HCT116 (cell line): ENCODE results near the gene TM4SF20. TPM values are rescaled to one million over a fixed set of nuclear protein-coding genes. Genes with fewer than 3 reads are reported as not detected.

Experiments
- ATAC-seq: fragments of 200-7000 bp; cut with Tn5 transposase; 2 replicates; pipeline ENCODE4 v1.9.1; 2020; ENCODE audit warnings: mild to moderate bottlenecking, moderate library complexity
- BruUV-seq: library from RNA; stranded (reverse); fragments of 400-500 nt; replicated peaks from 2 replicates; lab custom pipeline; 2021; lab: Mats Ljungman, UMichigan
- CTCF ChIA-PET: fragments of 300-600 bp; sonication (Branson Sonifier 250); formaldehyde crosslinking; loops from one replicate; lab custom pipeline; 2021; ENCODE audit warnings: antibody characterized with exemption; lab: Charles Lee
- POLR2A ChIA-PET: fragments of 300-600, 350-600 bp; sonication (Branson Sonifier 250); formaldehyde crosslinking; loops from one replicate; lab custom pipeline; 2021; ENCODE audit warnings: antibody characterized with exemption; lab: Charles Lee
- RAD21 ChIA-PET, 2 experiments: fragments of 300-600 bp; sonication (Branson Sonifier 250); formaldehyde crosslinking; loops; one replicate each; lab custom pipeline; 2023; ENCODE audit warnings: low total read pairs in 2 of 2; ENCODE audit not compliant: uncharacterized antibody in 2 of 2, unreplicated experiment in 2 of 2, low non-redundant PET in 1 of 2; lab: Charles Lee
- DNase-seq: peaks from one replicate; pipeline ENCODE4 v3.0.0-alpha.2; 2010; ENCODE audit warnings: low read depth, low spot score
- H2AFZ ChIP-seq: fragments of 200-600 bp; shearing (Covaris generic), sonication (generic); 2 replicates; pipeline ENCODE4 v1.6.1; 2017; ENCODE audit warnings: low read depth, mixed run types, mixed read lengths, antibody characterized with exemption, low read length; ENCODE audit not compliant: poor library complexity, severe bottlenecking
- H3K27ac ChIP-seq: 2 replicates; pipeline ENCODE4 v1.5.1; 2012; ENCODE audit warnings: low read depth, low read length
- H3K27me3 ChIP-seq: fragments of 200-600 bp; sonication (generic); 2 replicates; pipeline ENCODE4 v1.6.1; 2016; ENCODE audit warnings: mixed run types, low read length, mixed read lengths; ENCODE audit not compliant: insufficient read depth
- H3K36me3 ChIP-seq, 2 experiments: fragments of 200-500 bp in 1 of 2; fragments of 200-600 bp in 1 of 2; sonication (Bioruptor generic) in 1 of 2; sonication (generic) in 1 of 2; 2 replicates each; pipeline versions ENCODE4 v1.5.1 to v1.6.1; 2014 to 2016; ENCODE audit warnings: low read length in 2 of 2, inconsistent platforms in 1 of 2, mixed read lengths in 1 of 2, mixed run types in 1 of 2; ENCODE audit not compliant: insufficient read depth in 2 of 2, control insufficient read depth in 1 of 2
- H3K4me1 ChIP-seq, 2 experiments: fragments of 200-600 bp in 1 of 2; sonication (generic) in 1 of 2; 2 replicates each; pipeline versions ENCODE4 v1.5.1 to v1.6.1; 2012 to 2017; ENCODE audit warnings: low read length in 2 of 2, inconsistent platforms in 1 of 2, mild to moderate bottlenecking in 1 of 2, mixed read lengths in 1 of 2, mixed run types in 1 of 2, moderate library complexity in 1 of 2; ENCODE audit not compliant: insufficient read depth in 2 of 2, control insufficient read depth in 1 of 2
- H3K4me2 ChIP-seq: fragments of 200-600 bp; sonication (generic); 2 replicates; pipeline ENCODE4 v1.6.1; 2017; ENCODE audit warnings: mixed run types, low read length, mixed read lengths
- H3K4me3 ChIP-seq, 2 experiments: fragments of 200-600 bp in 1 of 2; sonication (generic) in 1 of 2; replicated peaks in 1 of 2; 2 replicates each; pipeline ENCODE4 v1.5.1; 2011 to 2016; ENCODE audit warnings: low read length in 2 of 2, control low read depth in 1 of 2, low read depth in 1 of 2, mild to moderate bottlenecking in 1 of 2, mixed read lengths in 1 of 2, mixed run types in 1 of 2
- H3K79me2 ChIP-seq: fragments of 200-600 bp; sonication (generic); 2 replicates; pipeline ENCODE4 v1.6.1; 2017; ENCODE audit warnings: mild to moderate bottlenecking, mixed run types, low read length, moderate library complexity, mixed read lengths; ENCODE audit not compliant: insufficient read depth
- H3K9ac ChIP-seq: fragments of 200-600 bp; sonication (generic); 2 replicates; pipeline ENCODE4 v1.6.1; 2016; ENCODE audit warnings: low read length, mixed read lengths
- H3K9me2 ChIP-seq: fragments of 200-600 bp; sonication (generic), shearing (Covaris generic); 2 replicates; pipeline ENCODE4 v1.6.1; 2017; ENCODE audit warnings: mixed run types, mild to moderate bottlenecking, moderate library complexity; ENCODE audit not compliant: insufficient read depth
- H3K9me3 ChIP-seq, 2 experiments: fragments of 200-500 bp in 1 of 2; fragments of 200-600 bp in 1 of 2; sonication (Bioruptor generic) in 1 of 2; sonication (generic) in 1 of 2; 2 replicates each; pipeline ENCODE4 v1.6.1; 2014 to 2017; ENCODE audit warnings: low read length in 2 of 2, mixed read lengths in 2 of 2, inconsistent platforms in 1 of 2, low read depth in 1 of 2, mild to moderate bottlenecking in 1 of 2, mixed run types in 1 of 2, moderate library complexity in 1 of 2; ENCODE audit not compliant: control insufficient read depth in 1 of 2, insufficient read depth in 1 of 2
- H4K20me1 ChIP-seq: fragments of 200-600 bp; sonication (generic), shearing (Covaris generic); 2 replicates; pipeline ENCODE4 v1.6.1; 2017; ENCODE audit warnings: mixed run types, mild to moderate bottlenecking, moderate library complexity; ENCODE audit not compliant: insufficient read depth
- ATF3 ChIP-seq: IDR thresholded peaks from 2 replicates; pipeline ENCODE4 v1.6.1; 2012
- CEBPB ChIP-seq: IDR thresholded peaks from 2 replicates; pipeline ENCODE4 v1.6.1; 2012; ENCODE audit warnings: low read depth
- CTCF ChIP-seq, 3 experiments: fragments of 200-600 bp in 1 of 3; sonication (generic) in 1 of 3; IDR thresholded peaks in 2 of 3; conservative IDR thresholded peaks in 1 of 3; 2 replicates each; pipeline ENCODE4 v1.5.1; 2012 to 2017; ENCODE audit warnings: low read depth in 2 of 3, low read length in 2 of 3, antibody characterized with exemption in 1 of 3, borderline replicate concordance in 1 of 3, control low read depth in 1 of 3, mild to moderate bottlenecking in 1 of 3, mixed read lengths in 1 of 3, mixed run types in 1 of 3, moderate library complexity in 1 of 3; ENCODE audit not compliant: insufficient read depth in 1 of 3
- EGR1 ChIP-seq: IDR thresholded peaks from 2 replicates; pipeline ENCODE4 v1.6.1; 2012; ENCODE audit warnings: low read depth
- ELF1 ChIP-seq: IDR thresholded peaks from 2 replicates; pipeline ENCODE4 v1.6.1; 2012; ENCODE audit warnings: low read depth, borderline replicate concordance
- EZH2 ChIP-seq: fragments of 200-600 bp; sonication (generic); IDR thresholded peaks from 2 replicates; pipeline ENCODE4 v1.6.1; 2017; ENCODE audit warnings: antibody characterized with exemption, mixed run types
- EZH2phosphoT487 ChIP-seq: fragments of 200-600 bp; IDR thresholded peaks from 2 replicates; pipeline ENCODE4 v1.6.1; 2018; ENCODE audit warnings: antibody characterized with exemption, borderline replicate concordance
- JUND ChIP-seq: IDR thresholded peaks from 2 replicates; pipeline ENCODE4 v1.6.1; 2012
- POLR2A ChIP-seq: IDR thresholded peaks from 2 replicates; pipeline ENCODE4 v1.7.0; 2011; ENCODE audit warnings: borderline replicate concordance; ENCODE audit not compliant: insufficient read depth, insufficient read length; ENCODE audit errors: extremely low read depth
- POLR2AphosphoS5 ChIP-seq: IDR thresholded peaks from 2 replicates; pipeline ENCODE4 v1.6.1; 2011; ENCODE audit warnings: mild to moderate bottlenecking, low read depth, low read length, moderate library complexity
- RAD21 ChIP-seq: IDR thresholded peaks from 2 replicates; pipeline ENCODE4 v1.6.1; 2012; ENCODE audit warnings: low read depth, mild to moderate bottlenecking
- REST ChIP-seq: IDR thresholded peaks from 2 replicates; pipeline ENCODE4 v1.6.1; 2012; ENCODE audit warnings: low read depth
- SIN3A ChIP-seq: IDR thresholded peaks from 2 replicates; pipeline ENCODE4 v1.6.1; 2012; ENCODE audit warnings: low read depth
- SP1 ChIP-seq: IDR thresholded peaks from 2 replicates; pipeline ENCODE4 v1.6.1; 2012; ENCODE audit warnings: low read depth
- SRF ChIP-seq: IDR thresholded peaks from 2 replicates; pipeline ENCODE4 v1.6.1; 2012; ENCODE audit warnings: low read depth
- TCF7L2 ChIP-seq: IDR thresholded peaks from 2 replicates; pipeline ENCODE4 v1.7.0; 2011; ENCODE audit warnings: borderline replicate concordance, inconsistent platforms; ENCODE audit not compliant: insufficient read depth, insufficient read length; ENCODE audit errors: extremely low read depth
- ZBTB33 ChIP-seq: IDR thresholded peaks from 2 replicates; pipeline ENCODE4 v1.6.1; 2011; ENCODE audit warnings: mild to moderate bottlenecking, low read length, moderate library complexity; ENCODE audit not compliant: insufficient replicate concordance; ENCODE audit errors: extremely low read depth
- ZFX ChIP-seq: fragments of 450-650 bp; IDR thresholded peaks from 2 replicates; pipeline ENCODE4 v1.6.1; 2017
- ZNF274 ChIP-seq: fragments of 200-500 bp; sonication (Bioruptor generic); IDR thresholded peaks from 2 replicates; pipeline ENCODE4 v1.6.1; 2014; ENCODE audit warnings: mild to moderate bottlenecking, low read depth, low read length, inconsistent platforms
- intact Hi-C: fragments of 100-400 bp; cut with micrococcal nuclease; formaldehyde crosslinking; loops from 2 replicates; pipeline ENCODE4 v1.10.0; 2022
- total RNA-seq: library from RNA; stranded (reverse); gene quantifications from one replicate; pipeline ENCODE4 v1.2.1, GENCODE V29; 2021; ENCODE audit not compliant: unreplicated experiment

The TM4SF20 gene
- total RNA-seq, 1 experiment from 2014 or later = not detected

- BruUV-seq = no TSS peak
- POLR2A ChIA-PET = no interaction called here
- H3K4me1 ChIP-seq = peaks cover 6 to 26% of the 10 kb centered on the region in 2 experiments
Measured at GRCh38 chr2:227410191-227410590, 31.1 kb upstream of the TM4SF20 start.

More at GRCh38 chr2:227410191-227410590, 31.1 kb upstream of the TM4SF20 start:
- Histone ChIP-seq H4K20me1 (no peaks in the 10 kb centered on the region), H3K9ac (no peak overlapping the region), H3K9me3 (no peaks in the 10 kb centered on the region), H3K27me3 (no peaks in the 10 kb centered on the region), H3K4me2 (no peak overlapping the region), H3K9me2 (no peaks in the 10 kb centered on the region), H3K4me3 (no peak overlapping the region), H2AFZ (no peak overlapping the region), H3K27ac (no peak overlapping the region), H3K36me3 (no peaks in the 10 kb centered on the region), H3K79me2 (no peaks in the 10 kb centered on the region)
- intact Hi-C loops = no loop called here
- ChIA-PET RAD21 (no interaction called here), CTCF (no interaction called here)
- ATAC-seq = no peak
- DNase-seq = no peak
- no peak for TF ChIP-seq ZBTB33
- no peak for TF ChIP-seq ELF1
- TF ChIP-seq EGR1 = no peak
- TF ChIP-seq CEBPB = no peak
- TF ChIP-seq RAD21 = no peak
- no peak for TF ChIP-seq POLR2AphosphoS5
- TF ChIP-seq CTCF (IDR thresholded peaks at IDR 0.05 in 2 of 3, conservative IDR thresholded peaks at IDR 0.05 in 1 of 3; ENCODE audit: borderline replicate concordance in 1 of 3, insufficient read depth in 1 of 3, low read depth in 2 of 3, low read length in 2 of 3) = no peak
- TF ChIP-seq SP1 = no peak
- no peak for TF ChIP-seq POLR2A
- TF ChIP-seq ZNF274 = no peak
- TF ChIP-seq SIN3A = no peak
- TF ChIP-seq JUND = no peak
- TF ChIP-seq ZFX = no peak
- no peak for TF ChIP-seq REST
- TF ChIP-seq EZH2phosphoT487 = no peak
- TF ChIP-seq EZH2 = no peak
- TF ChIP-seq TCF7L2 = no peak
- TF ChIP-seq ATF3 = no peak
- no peak for TF ChIP-seq SRF
